Ishikawa (cell line): ENCODE data around the gene ATG16L1.

Experiments used
- CEBPB ChIP-seq: IDR thresholded peaks from 2 replicates; pipeline ENCODE4 v1.6.1; 2012
- CREB1 ChIP-seq: IDR thresholded peaks from 2 replicates; pipeline ENCODE4 v1.6.1; 2012; ENCODE audit warnings: low read depth
- EGR1 ChIP-seq: IDR thresholded peaks from 2 replicates; pipeline ENCODE4 v1.6.1; 2012
- EP300 ChIP-seq: IDR thresholded peaks from 2 replicates; pipeline ENCODE4 v1.6.1; 2012; ENCODE audit warnings: borderline replicate concordance
- FOXM1 ChIP-seq: IDR thresholded peaks from 2 replicates; pipeline ENCODE4 v1.6.1; 2012; ENCODE audit warnings: low read depth, borderline replicate concordance
- NFIC ChIP-seq: IDR thresholded peaks from 2 replicates; pipeline ENCODE4 v1.6.1; 2012
- RAD21 ChIP-seq: IDR thresholded peaks from 2 replicates; pipeline ENCODE4 v1.6.1; 2012; ENCODE audit warnings: low read depth
- TAF1 ChIP-seq: IDR thresholded peaks from 2 replicates; pipeline ENCODE4 v1.6.1; 2012; ENCODE audit warnings: low read depth, mild to moderate bottlenecking
- TCF12 ChIP-seq: IDR thresholded peaks from 2 replicates; pipeline ENCODE4 v1.6.1; 2012; ENCODE audit warnings: low read depth
- TEAD4 ChIP-seq: IDR thresholded peaks from 2 replicates; pipeline ENCODE4 v1.6.1; 2012
- YY1 ChIP-seq: IDR thresholded peaks from 2 replicates; pipeline ENCODE4 v1.6.1; 2012; ENCODE audit warnings: low read depth
- TF ChIP-seq, protein P1 (sequence below): IDR thresholded peaks from 2 replicates; pipeline ENCODE4 v1.6.1; 2012
- TF ChIP-seq, protein P2 (sequence below): IDR thresholded peaks from 2 replicates; pipeline ENCODE4 v1.6.1; 2012
- TF ChIP-seq, protein P3 (sequence below): IDR thresholded peaks from 2 replicates; pipeline ENCODE4 v1.6.1; 2012; ENCODE audit warnings: low read depth, mild to moderate bottlenecking

DNA sequence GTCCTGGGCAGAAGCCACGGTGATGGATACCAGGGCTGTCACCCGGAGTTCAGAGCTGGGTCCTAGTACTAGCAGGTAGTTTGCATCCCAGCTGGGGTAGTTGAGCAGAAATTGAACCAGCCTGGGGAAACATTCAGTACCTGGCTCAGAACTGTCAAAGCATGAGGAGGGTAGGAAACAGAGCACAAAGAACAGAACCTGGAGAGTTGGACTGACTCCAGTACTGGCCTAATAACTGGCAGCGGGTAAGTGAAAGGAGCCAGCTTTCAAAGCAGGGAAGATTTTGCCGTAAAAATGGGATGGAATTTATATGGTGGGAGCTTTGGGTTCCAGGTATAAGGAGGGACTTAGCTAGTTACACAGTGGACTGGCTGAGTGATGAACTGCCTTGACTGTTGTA lies 23.8 kb downstream of the ATG16L1 start:
- TF ChIP-seq CREB1 = no peak
- TF ChIP-seq RAD21 = no peak
- no peak for TF ChIP-seq TAF1
- no peak for TF ChIP-seq FOXM1
- no peak for TF ChIP-seq EP300
- TF ChIP-seq, protein P1, sequence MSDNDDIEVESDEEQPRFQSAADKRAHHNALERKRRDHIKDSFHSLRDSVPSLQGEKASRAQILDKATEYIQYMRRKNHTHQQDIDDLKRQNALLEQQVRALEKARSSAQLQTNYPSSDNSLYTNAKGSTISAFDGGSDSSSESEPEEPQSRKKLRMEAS = no peak
- TF ChIP-seq EGR1 = no peak
- no peak for TF ChIP-seq NFIC
- TF ChIP-seq, protein P2, sequence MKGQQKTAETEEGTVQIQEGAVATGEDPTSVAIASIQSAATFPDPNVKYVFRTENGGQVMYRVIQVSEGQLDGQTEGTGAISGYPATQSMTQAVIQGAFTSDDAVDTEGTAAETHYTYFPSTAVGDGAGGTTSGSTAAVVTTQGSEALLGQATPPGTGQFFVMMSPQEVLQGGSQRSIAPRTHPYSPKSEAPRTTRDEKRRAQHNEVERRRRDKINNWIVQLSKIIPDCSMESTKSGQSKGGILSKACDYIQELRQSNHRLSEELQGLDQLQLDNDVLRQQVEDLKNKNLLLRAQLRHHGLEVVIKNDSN = no peak
- no peak for TF ChIP-seq YY1
- TF ChIP-seq, protein P3, sequence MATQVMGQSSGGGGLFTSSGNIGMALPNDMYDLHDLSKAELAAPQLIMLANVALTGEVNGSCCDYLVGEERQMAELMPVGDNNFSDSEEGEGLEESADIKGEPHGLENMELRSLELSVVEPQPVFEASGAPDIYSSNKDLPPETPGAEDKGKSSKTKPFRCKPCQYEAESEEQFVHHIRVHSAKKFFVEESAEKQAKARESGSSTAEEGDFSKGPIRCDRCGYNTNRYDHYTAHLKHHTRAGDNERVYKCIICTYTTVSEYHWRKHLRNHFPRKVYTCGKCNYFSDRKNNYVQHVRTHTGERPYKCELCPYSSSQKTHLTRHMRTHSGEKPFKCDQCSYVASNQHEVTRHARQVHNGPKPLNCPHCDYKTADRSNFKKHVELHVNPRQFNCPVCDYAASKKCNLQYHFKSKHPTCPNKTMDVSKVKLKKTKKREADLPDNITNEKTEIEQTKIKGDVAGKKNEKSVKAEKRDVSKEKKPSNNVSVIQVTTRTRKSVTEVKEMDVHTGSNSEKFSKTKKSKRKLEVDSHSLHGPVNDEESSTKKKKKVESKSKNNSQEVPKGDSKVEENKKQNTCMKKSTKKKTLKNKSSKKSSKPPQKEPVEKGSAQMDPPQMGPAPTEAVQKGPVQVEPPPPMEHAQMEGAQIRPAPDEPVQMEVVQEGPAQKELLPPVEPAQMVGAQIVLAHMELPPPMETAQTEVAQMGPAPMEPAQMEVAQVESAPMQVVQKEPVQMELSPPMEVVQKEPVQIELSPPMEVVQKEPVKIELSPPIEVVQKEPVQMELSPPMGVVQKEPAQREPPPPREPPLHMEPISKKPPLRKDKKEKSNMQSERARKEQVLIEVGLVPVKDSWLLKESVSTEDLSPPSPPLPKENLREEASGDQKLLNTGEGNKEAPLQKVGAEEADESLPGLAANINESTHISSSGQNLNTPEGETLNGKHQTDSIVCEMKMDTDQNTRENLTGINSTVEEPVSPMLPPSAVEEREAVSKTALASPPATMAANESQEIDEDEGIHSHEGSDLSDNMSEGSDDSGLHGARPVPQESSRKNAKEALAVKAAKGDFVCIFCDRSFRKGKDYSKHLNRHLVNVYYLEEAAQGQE = no peak
- TF ChIP-seq TCF12 = no peak
- TF ChIP-seq CEBPB = no peak
- TF ChIP-seq TEAD4 = no peak
